HCT116 (cell line): ENCODE data around the gene SPATA1.

Source experiments
- CTCF ChIP-seq, 3 experiments: fragments of 200-600 bp in 1 of 3; sonication (generic) in 1 of 3; IDR thresholded peaks in 2 of 3; conservative IDR thresholded peaks in 1 of 3; 2 replicates each; pipeline ENCODE4 v1.5.1; 2012 to 2017; ENCODE audit warnings: low read depth in 2 of 3, low read length in 2 of 3, antibody characterized with exemption in 1 of 3, borderline replicate concordance in 1 of 3, control low read depth in 1 of 3, mild to moderate bottlenecking in 1 of 3, mixed read lengths in 1 of 3, mixed run types in 1 of 3, moderate library complexity in 1 of 3; ENCODE audit not compliant: insufficient read depth in 1 of 3
- EZH2 ChIP-seq: fragments of 200-600 bp; sonication (generic); IDR thresholded peaks from 2 replicates; pipeline ENCODE4 v1.6.1; 2017; ENCODE audit warnings: antibody characterized with exemption, mixed run types
- POLR2AphosphoS5 ChIP-seq: IDR thresholded peaks from 2 replicates; pipeline ENCODE4 v1.6.1; 2011; ENCODE audit warnings: mild to moderate bottlenecking, low read depth, low read length, moderate library complexity
- SP1 ChIP-seq: IDR thresholded peaks from 2 replicates; pipeline ENCODE4 v1.6.1; 2012; ENCODE audit warnings: low read depth

- TF ChIP-seq EZH2 (no peak), CTCF (IDR thresholded peaks at IDR 0.05 in 2 of 3, conservative IDR thresholded peaks at IDR 0.05 in 1 of 3; ENCODE audit: borderline replicate concordance in 1 of 3, insufficient read depth in 1 of 3, low read depth in 2 of 3, low read length in 2 of 3) (no peak), SP1 (no peak), POLR2AphosphoS5 (no peak)
Measured at GRCh38 chr1:84492726-84493125, 13.5 kb upstream of the SPATA1 start.
